ENCODE measurements around the gene PRKCI. TPM values are rescaled to one million over a fixed set of nuclear protein-coding genes. Genes with fewer than 3 reads are reported as not detected.
"Not testable (repeated sequence)": the region's sequence is repeated elsewhere in the genome, so short reads cannot be mapped to it uniquely, and the experiment has no call there.

The PRKCI gene
- total RNA-seq, 1 experiment from 2014 or later: 25.2 TPM

GRCh38 chr3:170338690-170339340 lies 116.6 kb downstream of the PRKCI start:
- ATAC-seq: no peak
- no peaks in the 10 kb centered on the region for H3K36me3 ChIP-seq (ENCODE audit: control insufficient read depth in 1 of 2, insufficient read depth in 2 of 2, low read length in 2 of 2)
- H3K79me2 ChIP-seq (ENCODE audit: insufficient read depth, low read length): no peaks in the 10 kb centered on the region
- H3K9me3 ChIP-seq (ENCODE audit: control insufficient read depth in 1 of 2, insufficient read depth in 1 of 2, low read depth in 1 of 2, low read length in 2 of 2): peaks cover 4 to 5% of the 10 kb centered on the region in 2 experiments; a peak in 2 of 4 replicates
- TF ChIP-seq CBX3 (IDR thresholded peaks at IDR 0.05; ENCODE audit: low read depth) (peak; percentile 61; the same call in 1 of the 2 replicates), ATF3 (IDR thresholded peaks at IDR 0.05) (no peak)
- H3K27ac ChIP-seq (ENCODE audit: low read depth, low read length): no peak overlapping the region
- H3K9ac ChIP-seq (ENCODE audit: low read length): no peak overlapping the region
- no peaks in the 10 kb centered on the region for H3K27me3 ChIP-seq (ENCODE audit: insufficient read depth, low read length)
- intact Hi-C loops (cut with micrococcal nuclease): no loop called here
- ChIA-PET POLR2A (no interaction called here), RAD21 (ENCODE audit: low non-redundant PET in 1 of 2, low total read pairs in 2 of 2, uncharacterized antibody in 2 of 2, unreplicated experiment in 2 of 2) (no interaction called here), CTCF (no interaction called here)
- peaks cover 4 to 9% of the 10 kb centered on the region in 2 experiments; a peak in 3 of 4 replicates for H3K4me1 ChIP-seq (ENCODE audit: control insufficient read depth in 1 of 2, insufficient read depth in 2 of 2, low read length in 2 of 2)
- no peak overlapping the region for H3K4me2 ChIP-seq (ENCODE audit: low read length)
- H4K20me1 ChIP-seq (ENCODE audit: insufficient read depth): no peaks in the 10 kb centered on the region
- H3K9me2 ChIP-seq (ENCODE audit: insufficient read depth): no peaks in the 10 kb centered on the region
- DNase-seq (ENCODE audit: low read depth, low spot score): no peak
- BruUV-seq (replicated peaks): no TSS peak
- no peak overlapping the region for H2AFZ ChIP-seq (ENCODE audit: low read depth, low read length, poor library complexity, severe bottlenecking)
- H3K4me3 ChIP-seq (replicated peaks in 1 of 2; ENCODE audit: low read depth in 1 of 2, low read length in 2 of 2): no peak overlapping the region

DNA sequence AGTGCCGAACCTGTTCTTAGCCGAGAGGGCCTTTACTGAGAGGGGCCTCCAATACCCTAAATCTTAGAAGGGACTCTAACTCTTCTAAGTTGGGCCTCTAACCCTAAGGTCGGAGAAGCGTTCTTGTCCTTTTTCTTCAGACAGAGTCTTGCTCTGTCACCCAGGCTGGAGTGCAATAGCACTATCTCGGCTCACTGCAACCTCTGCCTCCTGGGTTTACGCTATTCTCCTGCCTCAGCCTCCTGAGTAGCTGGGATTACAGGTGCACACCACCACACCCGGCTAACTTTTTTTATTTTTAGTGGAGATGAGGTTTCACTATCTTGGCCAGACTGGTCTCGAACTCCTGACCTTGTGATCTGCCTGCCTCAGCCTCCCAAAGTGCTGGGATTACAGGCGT lies 120.0 kb downstream of the PRKCI start:
- BruUV-seq (replicated peaks); H3K4me2 ChIP-seq (ENCODE audit: low read length); H3K36me3 ChIP-seq (ENCODE audit: control insufficient read depth in 1 of 2, insufficient read depth in 2 of 2, low read length in 2 of 2); H3K4me3 ChIP-seq (replicated peaks in 1 of 2; ENCODE audit: low read depth in 1 of 2, low read length in 2 of 2); H3K9me2 ChIP-seq (ENCODE audit: insufficient read depth); H3K9ac ChIP-seq (ENCODE audit: low read length); POLR2A ChIA-PET; ATAC-seq; H4K20me1 ChIP-seq (ENCODE audit: insufficient read depth); H3K27ac ChIP-seq (ENCODE audit: low read depth, low read length); RAD21 ChIA-PET (ENCODE audit: low non-redundant PET in 1 of 2, low total read pairs in 2 of 2, uncharacterized antibody in 2 of 2, unreplicated experiment in 2 of 2); intact Hi-C loops (cut with micrococcal nuclease); H2AFZ ChIP-seq (ENCODE audit: low read depth, low read length, poor library complexity, severe bottlenecking); H3K79me2 ChIP-seq (ENCODE audit: insufficient read depth, low read length); DNase-seq (ENCODE audit: low read depth, low spot score); H3K4me1 ChIP-seq (ENCODE audit: control insufficient read depth in 1 of 2, insufficient read depth in 2 of 2, low read length in 2 of 2); H3K27me3 ChIP-seq (ENCODE audit: insufficient read depth, low read length); CTCF ChIA-PET; H3K9me3 ChIP-seq (ENCODE audit: control insufficient read depth in 1 of 2, insufficient read depth in 1 of 2, low read depth in 1 of 2, low read length in 2 of 2): not testable (repeated sequence)

DNA sequence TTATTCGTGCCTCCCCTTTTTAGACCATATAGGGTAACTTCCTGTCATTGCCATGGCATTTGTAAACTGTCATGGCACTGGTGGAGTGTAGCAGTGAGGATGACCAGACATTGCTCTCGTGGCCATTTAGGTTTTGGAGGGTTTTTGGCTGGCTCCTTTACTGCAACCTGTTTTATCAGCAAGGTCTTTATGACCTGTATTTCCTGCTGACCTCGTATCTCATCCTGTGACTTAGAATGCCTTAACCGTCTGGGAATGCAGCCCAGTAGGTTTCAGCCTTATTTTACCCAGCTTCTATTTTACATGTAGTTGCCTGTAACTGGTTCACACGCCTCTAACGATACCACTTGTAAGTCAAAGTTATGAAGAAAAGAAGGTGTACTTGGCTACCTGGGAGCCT lies 121.6 kb downstream of the PRKCI start:
- POLR2A ChIA-PET; DNase-seq (ENCODE audit: low read depth, low spot score); H3K27ac ChIP-seq (ENCODE audit: low read depth, low read length); H3K79me2 ChIP-seq (ENCODE audit: insufficient read depth, low read length); H3K4me1 ChIP-seq (ENCODE audit: control insufficient read depth in 1 of 2, insufficient read depth in 2 of 2, low read length in 2 of 2); BruUV-seq (replicated peaks); ATAC-seq; CTCF ChIA-PET; H3K36me3 ChIP-seq (ENCODE audit: control insufficient read depth in 1 of 2, insufficient read depth in 2 of 2, low read length in 2 of 2); intact Hi-C loops (cut with micrococcal nuclease); H2AFZ ChIP-seq (ENCODE audit: low read depth, low read length, poor library complexity, severe bottlenecking); RAD21 ChIA-PET (ENCODE audit: low non-redundant PET in 1 of 2, low total read pairs in 2 of 2, uncharacterized antibody in 2 of 2, unreplicated experiment in 2 of 2); H3K4me3 ChIP-seq (replicated peaks in 1 of 2; ENCODE audit: low read depth in 1 of 2, low read length in 2 of 2); H4K20me1 ChIP-seq (ENCODE audit: insufficient read depth); H3K9me3 ChIP-seq (ENCODE audit: control insufficient read depth in 1 of 2, insufficient read depth in 1 of 2, low read depth in 1 of 2, low read length in 2 of 2); H3K9ac ChIP-seq (ENCODE audit: low read length); H3K4me2 ChIP-seq (ENCODE audit: low read length); H3K9me2 ChIP-seq (ENCODE audit: insufficient read depth); H3K27me3 ChIP-seq (ENCODE audit: insufficient read depth, low read length): not testable (repeated sequence)

Data from HCT116 (cell line).